Ovary (tissue), 3 donors: ENCODE measurements around the gene ANK3.

Experiments
- CTCF ChIP-seq, 3 donors: fragments of 450-650 bp in 2 of 3; fragments of 200-600 bp in 1 of 3; IDR thresholded peaks; one replicate each; pipeline versions ENCODE4 v1.5.1 to v1.8.0; 2016 to 2022; ENCODE audit warnings: antibody characterized with exemption in 3 of 3, mild to moderate bottlenecking in 1 of 3
- EP300 ChIP-seq: sonication (generic); formaldehyde crosslinking; IDR thresholded peaks from one replicate; pipeline ENCODE4 v1.6.1; 2017; ENCODE audit warnings: antibody characterized with exemption
- POLR2A ChIP-seq: fragments of 450-650 bp; IDR thresholded peaks from one replicate; pipeline ENCODE4 v1.6.1; 2017; ENCODE audit warnings: antibody characterized with exemption, mild to moderate bottlenecking, moderate library complexity
- donor health status: DM: no; HTN: no; CAD: no.

GRCh38 chr10:60320666-60321065, 69.0 kb downstream of the ANK3 start:
- TF ChIP-seq CTCF (IDR thresholded peaks at IDR 0.05), result no peak
- no peak for TF ChIP-seq EP300
- TF ChIP-seq POLR2A, result no peak
